CD4-positive, alpha-beta T cell treated with Interleukin-17A for 4 hours (primary cell): ENCODE results near the gene LRCH1.
"Not testable (repeated sequence)": the region's sequence is repeated elsewhere in the genome, so short reads cannot be mapped to it uniquely, and the experiment has no call there.

Source experiments
- DNase-seq: peaks from one replicate; pipeline ENCODE4 v3.0.0-alpha.2; 2020; ENCODE audit warnings: mixed read lengths

The LRCH1 gene

DNA sequence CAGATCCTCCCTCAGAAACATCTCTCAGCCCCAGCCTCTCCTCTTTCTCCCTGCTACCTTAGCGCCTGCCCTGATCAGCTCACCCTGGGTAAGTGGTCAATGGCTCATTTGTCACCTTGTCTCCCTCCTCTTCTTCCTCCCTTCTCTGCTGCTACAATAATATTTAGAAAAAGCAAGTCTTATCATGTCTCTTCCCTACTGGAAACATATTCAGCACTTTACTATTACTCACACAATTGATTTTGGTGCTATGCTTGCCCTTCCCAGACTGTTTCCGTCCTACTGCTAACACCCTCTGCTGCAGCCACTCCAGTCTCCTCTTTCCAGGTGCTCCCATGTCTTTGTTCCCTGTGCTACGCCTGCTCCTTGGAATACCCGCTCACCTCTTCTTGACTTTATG, 208.2 kb downstream of the LRCH1 start:
- no peak for DNase-seq

DNA sequence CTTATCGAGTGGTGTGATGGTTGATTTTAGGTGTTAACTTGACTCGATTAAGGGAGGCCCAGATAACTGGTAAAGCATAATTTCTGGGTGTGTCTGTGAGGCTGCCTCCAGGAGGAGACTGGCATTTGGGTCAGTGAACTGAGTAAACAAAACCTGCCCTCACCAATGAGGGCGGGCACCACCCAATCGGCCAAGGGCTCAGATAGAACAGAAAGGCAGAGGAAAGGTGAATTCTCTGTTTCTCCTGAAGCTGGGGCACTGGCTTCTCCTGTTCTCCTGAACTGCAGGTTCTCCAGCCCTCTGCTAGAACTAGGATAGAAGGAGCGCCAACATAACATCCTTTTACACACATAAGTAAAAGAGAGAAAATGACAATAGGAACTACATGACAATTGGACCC, 208.9 kb downstream of the LRCH1 start:
- no peak for DNase-seq

DNA sequence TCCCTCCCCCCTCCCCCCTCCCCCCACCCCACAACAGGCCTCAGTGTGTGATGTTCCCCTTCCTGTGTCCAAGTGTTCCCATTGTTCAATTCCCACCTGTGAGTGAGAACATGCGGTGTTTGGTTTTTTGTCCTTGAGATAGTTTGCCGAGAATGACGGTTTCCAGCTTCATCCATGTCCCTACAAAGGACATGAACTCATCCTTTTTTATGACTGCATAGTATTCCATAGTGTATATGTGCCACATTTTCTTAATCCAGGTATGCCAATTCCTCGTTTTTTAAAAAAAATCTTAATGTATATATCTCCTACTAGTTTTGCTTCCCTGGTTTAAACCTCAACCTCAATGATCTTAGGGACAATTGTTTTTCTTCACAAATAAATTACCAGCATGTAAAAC, 217.0 kb downstream of the LRCH1 start:
- DNase-seq: not testable (repeated sequence)

DNA sequence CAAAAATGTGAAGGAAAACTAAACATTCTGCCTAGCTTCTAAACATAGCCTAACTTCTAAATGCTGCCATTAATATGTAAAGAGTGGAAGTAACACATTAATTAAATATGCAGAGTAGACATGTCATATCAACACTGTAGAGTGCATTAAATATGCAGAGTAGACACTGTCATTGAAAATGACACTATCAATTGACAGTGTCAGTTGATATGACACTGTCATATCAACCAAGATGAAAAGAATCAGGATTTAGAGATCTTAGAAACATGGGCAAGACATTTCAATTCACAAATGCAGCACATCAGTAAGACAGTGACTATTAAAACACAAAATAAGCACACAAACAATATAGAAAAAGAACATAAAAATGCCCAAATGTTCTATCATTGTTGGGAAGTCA, 218.7 kb downstream of the LRCH1 start:
- DNase-seq: no peak

DNA sequence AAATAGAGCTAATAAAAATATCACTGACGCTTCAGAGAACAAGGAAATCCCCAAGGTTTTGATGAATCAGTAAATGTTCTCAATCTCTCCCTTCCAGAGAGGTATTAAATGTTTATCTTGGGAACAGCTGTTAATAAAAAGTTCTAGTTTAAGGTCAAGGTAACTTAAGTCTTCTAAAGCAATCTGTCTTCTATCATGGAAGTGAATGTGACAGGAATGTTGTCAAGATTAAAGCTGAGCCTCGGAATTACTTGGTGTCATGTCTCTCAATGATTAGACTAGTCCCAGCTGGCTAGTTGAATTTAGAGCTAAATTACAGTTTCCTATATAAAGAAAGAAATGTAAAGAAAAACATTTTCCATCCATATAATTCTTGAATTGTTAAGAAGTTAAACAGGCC, 220.6 kb downstream of the LRCH1 start:
- no peak for DNase-seq

DNA sequence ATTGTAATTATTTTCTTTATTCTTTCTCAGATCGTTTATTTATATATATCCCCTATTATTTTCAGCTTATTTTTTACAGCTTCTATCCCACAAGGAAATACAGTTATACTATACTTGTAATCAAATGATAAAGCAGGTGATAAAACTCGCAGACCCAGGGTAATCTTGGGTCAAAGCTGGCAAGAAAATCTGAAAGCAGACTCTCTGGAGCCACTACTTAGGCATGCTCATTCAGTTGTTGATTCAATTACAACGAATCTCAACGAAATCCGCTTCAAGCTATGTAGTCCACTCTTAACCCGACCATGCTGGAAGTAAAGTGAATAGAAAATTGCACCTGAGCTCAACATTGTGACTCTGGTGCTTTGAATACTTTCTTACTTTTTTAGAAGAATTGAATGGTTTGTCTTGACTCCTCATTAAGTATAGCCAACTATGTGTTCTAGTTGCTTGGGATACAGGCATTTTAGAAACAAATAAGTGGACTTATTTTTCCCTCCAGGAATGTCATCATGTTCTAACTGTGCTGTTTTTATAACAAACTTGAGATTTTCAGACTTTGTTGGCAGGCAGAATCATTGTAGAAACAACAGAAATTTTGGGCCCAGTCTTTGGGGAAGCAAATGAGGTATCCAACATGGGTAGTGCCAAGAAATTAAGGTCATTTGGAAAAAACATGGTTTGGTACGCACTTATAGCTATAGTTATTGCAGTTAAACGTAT, 222.6 kb downstream of the LRCH1 start:
- no peak for DNase-seq

DNA sequence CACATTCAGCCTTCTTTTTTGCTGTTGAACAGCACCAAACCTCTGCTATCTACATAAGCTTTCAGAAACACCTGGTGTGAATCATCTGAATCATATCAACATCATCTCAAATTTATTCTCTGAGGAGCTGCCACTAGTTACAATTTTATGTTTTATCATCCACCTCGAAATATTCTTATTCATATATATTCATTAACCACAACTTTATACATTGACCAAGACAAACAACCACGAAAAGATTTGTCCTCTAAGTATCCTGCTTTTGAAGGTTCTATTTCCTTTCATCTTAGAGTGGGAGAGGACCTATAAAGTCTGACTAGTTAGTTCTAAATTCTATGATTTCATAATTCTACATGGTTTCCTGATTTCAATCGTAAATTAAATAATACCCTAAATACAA, 225.1 kb downstream of the LRCH1 start:
- no peak for DNase-seq

DNA sequence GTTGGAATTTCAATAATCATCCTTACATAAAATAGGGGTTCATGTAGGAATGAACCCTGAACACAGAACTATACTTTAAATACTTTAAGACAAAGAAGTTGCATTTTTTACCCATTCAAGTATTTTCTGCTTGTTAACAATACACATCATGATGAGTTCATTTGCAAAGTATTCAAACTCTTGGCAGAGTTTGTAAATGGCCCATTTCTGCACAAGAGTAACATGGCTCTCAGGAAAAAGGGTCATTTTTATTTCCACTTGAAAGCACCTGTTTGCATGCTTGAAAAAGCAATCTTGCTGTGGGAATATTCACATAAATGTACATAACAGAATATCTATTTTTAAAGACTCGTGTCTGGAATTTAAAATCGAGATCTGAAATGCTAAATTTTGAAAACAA, 225.9 kb downstream of the LRCH1 start:
- no peak for DNase-seq

DNA sequence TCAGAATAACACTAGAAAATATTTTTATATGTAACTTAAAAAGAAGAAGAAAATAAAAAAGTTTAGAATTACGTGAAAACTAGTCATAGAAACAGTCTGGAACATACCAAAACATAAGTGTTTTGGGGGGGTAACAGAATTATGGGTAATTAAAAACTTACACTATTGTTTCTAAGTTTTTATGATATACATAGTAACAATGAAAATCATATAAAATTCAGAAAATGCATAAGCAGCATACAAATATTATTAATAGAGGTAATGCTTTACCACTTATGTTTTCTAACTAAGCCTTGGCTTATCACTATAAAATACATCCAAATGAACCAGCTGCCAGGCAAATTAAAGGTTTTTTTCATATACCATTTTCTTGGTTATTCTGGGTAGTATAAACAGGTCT, 229.1 kb downstream of the LRCH1 start:
- no peak for DNase-seq

DNA sequence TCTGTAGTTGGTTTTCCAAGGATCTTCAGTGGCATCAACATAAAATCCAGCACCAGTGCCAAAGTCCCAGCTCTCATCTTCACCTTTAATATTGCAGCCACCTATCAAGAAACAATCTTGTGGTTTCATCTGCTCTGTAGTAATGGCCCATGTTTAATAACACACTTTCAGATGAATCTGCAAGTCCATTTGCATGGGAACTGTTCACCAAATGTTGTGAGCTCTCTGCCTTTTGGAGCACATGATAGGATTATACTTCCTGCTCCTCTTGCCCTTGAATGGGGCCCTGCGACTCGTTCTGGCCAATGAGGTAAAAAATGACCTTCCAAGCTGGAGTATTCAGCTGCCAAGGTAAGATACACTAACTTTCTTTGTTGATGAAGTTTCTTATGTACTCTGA, 229.7 kb downstream of the LRCH1 start:
- DNase-seq: no peak

DNA sequence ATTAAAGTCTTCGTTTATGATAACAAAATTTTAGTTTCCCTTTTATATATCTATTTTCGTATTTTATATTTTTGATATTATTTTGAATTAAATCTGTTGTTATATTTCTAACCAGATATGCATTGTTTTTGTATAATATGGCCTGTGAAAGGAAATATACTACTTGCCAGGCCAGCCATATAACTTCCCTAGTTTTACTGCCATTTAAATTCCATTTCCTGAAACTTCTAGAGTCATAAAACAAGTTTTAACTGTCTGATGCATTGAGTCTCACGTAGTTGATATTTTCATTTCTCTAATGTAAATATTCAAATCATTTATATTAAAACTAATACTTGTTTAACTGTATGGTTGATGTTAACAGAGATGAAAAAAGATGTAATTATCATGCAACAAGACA, 230.5 kb downstream of the LRCH1 start:
- no peak for DNase-seq

DNA sequence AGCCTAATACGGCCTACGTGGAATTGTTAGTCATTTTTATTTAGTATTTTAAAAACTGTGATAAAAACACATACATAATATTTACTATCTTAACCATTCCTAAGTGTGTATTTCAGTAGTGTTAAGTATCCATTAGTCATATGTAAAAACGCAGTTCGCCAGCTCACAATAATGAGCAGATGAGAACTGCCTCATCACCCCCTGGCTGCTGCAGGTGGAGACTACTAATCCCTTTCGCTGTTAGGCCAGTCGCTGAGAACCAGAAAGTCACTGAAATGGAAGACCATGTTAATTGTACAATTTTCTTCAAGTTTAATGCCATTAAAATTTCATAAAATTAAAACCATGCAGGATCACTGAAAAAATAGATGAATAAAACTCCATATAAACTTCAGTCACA, 242.4 kb downstream of the LRCH1 start:
- no peak for DNase-seq

DNA sequence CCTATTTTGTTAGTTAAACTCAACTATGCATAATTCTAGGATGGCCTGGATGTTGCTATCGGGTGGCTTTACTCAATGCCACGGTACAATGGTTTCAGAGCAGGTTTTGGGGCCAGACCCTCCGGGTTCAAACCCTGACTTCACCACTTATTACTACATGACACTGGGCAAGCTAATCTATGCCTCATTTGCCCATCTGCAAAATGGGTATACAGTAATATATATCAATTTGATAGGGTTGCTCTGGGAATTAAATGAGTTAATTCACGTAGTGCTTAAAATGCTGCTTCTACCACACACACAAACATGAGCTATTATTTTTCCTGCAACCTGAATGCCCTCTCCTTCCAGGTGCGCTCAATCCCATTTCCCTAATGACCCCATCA, 243.2 kb downstream of the LRCH1 start:
- DNase-seq: no peak

DNA sequence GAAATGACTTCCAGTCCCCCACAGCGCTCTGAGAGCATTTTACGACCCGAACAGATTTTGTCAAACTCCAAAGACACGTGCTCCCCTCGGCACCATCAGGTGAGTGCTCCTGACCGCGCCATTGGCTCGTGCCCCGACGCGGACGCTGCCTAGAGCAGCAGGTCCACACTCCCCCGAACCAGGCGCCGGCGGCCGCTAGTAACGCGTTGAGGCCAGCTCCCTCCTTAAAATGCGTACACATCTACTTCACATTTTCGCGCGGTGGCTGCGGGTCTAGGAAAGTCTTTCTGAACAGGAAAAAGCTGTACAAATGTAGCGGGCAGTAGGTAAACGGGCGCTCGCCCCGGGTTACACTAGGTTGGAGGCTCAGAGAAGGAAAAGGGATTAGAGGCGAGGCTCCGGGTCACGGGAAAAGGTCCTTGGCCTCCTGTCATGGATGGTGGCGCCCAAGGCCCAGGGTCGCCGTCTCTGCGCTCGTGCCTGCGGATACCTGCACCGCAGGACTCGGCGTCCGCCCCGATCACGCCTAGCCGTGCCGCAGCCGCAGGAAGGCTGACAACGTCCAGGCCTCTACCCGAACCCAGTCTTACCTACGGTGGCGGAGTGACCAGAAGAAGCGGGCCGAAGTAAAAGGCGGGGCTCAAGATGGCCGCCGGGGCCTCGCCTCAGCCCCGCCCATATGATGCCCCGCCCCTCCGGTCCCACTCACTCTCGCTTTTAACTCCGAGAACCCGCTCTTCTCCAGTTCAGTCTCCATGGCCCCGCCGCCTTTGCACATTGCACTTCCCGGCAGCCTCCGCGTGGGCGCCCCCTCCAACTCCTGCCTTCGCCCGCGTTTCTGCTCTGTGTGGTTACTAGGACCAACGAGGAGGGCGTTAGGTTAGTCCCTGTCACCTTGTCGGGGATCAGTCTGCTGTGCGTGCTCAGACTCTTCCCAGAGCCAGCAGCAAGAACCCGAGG, 243.8 kb downstream of the LRCH1 start, which contains the start of gene ESD:
Gene ESD (minus strand): TSS at position 647 of the 960 bp plus-strand sequence. CDS start 5,748 bp downstream, outside the sequence.
- DNase-seq: peak; percentile 97

DNA sequence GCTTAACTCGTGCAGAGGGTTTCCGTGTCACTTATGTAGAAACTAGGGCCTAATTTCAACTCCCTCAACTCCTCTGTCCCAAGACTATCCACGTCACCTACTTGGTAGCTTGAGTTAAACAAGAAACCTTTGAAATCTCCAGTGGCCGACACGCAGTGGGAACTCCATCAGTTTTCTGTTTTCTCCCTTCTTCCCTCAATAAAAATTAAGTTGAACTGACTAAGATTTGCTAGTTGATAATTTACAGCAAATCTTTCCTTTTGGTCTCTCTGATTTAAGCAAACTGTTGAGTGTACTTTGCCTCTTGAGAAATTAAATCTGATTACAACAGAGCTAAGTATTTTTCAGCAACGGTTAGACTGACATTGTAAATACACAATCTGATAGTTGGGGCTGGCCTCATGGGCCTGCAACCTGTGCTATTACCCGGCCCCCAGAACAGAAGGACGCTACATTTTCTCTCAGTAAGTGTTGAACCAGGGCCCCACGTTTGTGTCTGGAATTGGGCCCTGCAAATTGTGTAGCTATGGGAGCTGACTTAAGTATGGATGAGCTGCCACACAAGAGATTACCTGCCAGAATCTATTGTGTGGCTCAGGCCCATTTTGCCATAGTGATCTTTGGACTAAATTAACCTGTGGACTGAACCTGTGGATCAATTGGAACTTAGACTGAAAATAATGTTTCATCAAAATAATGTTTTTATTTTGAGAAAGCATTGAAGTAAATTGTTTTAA, 244.7 kb downstream of the LRCH1 start:
- DNase-seq: peak; percentile 2

DNA sequence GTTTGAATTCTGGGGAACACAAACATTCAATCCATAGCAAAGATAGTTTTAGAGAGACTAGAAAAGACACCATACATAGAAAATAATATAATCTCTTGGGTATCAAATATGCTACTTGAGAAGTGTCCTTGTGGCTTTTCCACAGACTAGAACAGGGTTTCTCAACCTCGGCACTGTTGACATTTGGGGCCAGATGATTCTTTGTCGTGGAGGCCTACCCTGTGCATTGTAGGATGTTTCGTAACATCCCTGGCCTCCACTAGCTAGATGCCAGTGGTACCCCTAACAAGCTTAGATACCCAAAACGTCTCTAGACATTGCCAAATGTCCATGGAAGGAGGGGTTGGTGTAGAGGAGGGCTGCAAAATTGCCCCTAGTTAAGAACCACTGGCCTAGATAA, 246.2 kb downstream of the LRCH1 start:
- DNase-seq: no peak

DNA sequence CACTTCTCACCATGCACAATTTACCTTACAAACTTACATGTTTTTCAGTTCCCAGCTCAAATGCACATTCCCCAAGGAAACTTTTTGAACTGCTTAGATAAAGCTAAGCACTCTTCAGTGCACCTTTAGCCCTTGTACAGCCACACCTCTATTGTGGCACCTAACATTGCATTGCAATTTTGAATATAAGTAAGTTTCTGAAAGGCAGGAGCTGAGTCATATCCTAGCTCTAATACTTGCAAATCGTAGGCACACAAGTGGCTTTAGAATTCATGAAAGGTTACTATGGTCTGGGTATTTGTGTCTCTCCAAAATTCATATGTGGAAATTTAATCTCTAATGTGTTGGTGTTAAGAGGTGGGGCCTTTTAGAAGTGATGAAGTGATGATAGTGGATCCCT, 248.9 kb downstream of the LRCH1 start:
- no peak for DNase-seq
